H9 (cell line): Measurements from ENCODE around the gene PYGL. TPM values are rescaled to one million over a fixed set of nuclear protein-coding genes. Genes with fewer than 3 reads are reported as not detected.

Experiments
- DNase-seq: peaks from one replicate; pipeline ENCODE4 v3.0.0-alpha.2; 2017
- H2AFZ ChIP-seq: one replicate; pipeline ENCODE4 v1.6.1; 2013; ENCODE audit warnings: mild to moderate bottlenecking, low read length, control low read depth, moderate library complexity
- H2AK5ac ChIP-seq: 2 replicates; pipeline ENCODE4 v1.6.1; 2013; ENCODE audit warnings: low read length, control low read depth, mixed read lengths; ENCODE audit not compliant: insufficient read length
- H2BK120ac ChIP-seq: one replicate; pipeline ENCODE4 v1.6.1; 2013; ENCODE audit warnings: low read depth, mild to moderate bottlenecking, low read length, control low read depth, inconsistent platforms; ENCODE audit not compliant: poor library complexity, severe bottlenecking
- H2BK12ac ChIP-seq: 2 replicates; pipeline ENCODE4 v1.6.1; 2013; ENCODE audit warnings: low read length, control low read depth, mixed read lengths, low read depth; ENCODE audit not compliant: insufficient read length
- H2BK15ac ChIP-seq: 2 replicates; pipeline ENCODE4 v1.6.1; 2013; ENCODE audit warnings: low read depth, low read length, control low read depth
- H2BK20ac ChIP-seq: one replicate; pipeline ENCODE4 v1.6.1; 2013; ENCODE audit warnings: low read depth, mild to moderate bottlenecking, low read length, control low read depth, inconsistent platforms; ENCODE audit not compliant: poor library complexity, severe bottlenecking
- H2BK5ac ChIP-seq: 2 replicates; pipeline ENCODE4 v1.6.1; 2013; ENCODE audit warnings: low read length, control low read depth, mixed read lengths; ENCODE audit not compliant: insufficient read length
- H3K14ac ChIP-seq: 2 replicates; pipeline ENCODE4 v1.6.1; 2013; ENCODE audit warnings: low read length, control low read depth; ENCODE audit not compliant: insufficient read depth
- H3K18ac ChIP-seq: 2 replicates; pipeline ENCODE4 v1.6.1; 2013; ENCODE audit warnings: low read depth, mild to moderate bottlenecking, mixed read lengths, low read length, control low read depth; ENCODE audit not compliant: insufficient read length
- H3K23ac ChIP-seq: 2 replicates; pipeline ENCODE4 v1.6.1; 2013; ENCODE audit warnings: low read length, control low read depth, mixed read lengths, low read depth; ENCODE audit not compliant: insufficient read length
- H3K23me2 ChIP-seq: 2 replicates; pipeline ENCODE4 v1.6.1; 2013; ENCODE audit warnings: low read depth, mild to moderate bottlenecking, mixed read lengths, low read length, control low read depth; ENCODE audit not compliant: insufficient read length, poor library complexity, severe bottlenecking
- H3K27ac ChIP-seq: 2 replicates; pipeline ENCODE4 v1.5.1; 2013; ENCODE audit warnings: low read length, control low read depth, mixed read lengths, low read depth; ENCODE audit not compliant: insufficient read length
- H3K27me3 ChIP-seq: 2 replicates; pipeline ENCODE4 v1.6.1; 2013; ENCODE audit warnings: low read length, control low read depth, inconsistent platforms; ENCODE audit not compliant: insufficient read depth
- H3K4ac ChIP-seq: 2 replicates; pipeline ENCODE4 v1.6.1; 2013; ENCODE audit warnings: low read depth, mild to moderate bottlenecking, control low read depth, inconsistent platforms, low read length, moderate library complexity
- H3K4me1 ChIP-seq: 2 replicates; pipeline ENCODE4 v1.6.1; 2013; ENCODE audit warnings: low read length, control low read depth, inconsistent platforms; ENCODE audit not compliant: insufficient read depth
- H3K4me2 ChIP-seq: 2 replicates; pipeline ENCODE4 v1.6.1; 2013; ENCODE audit warnings: low read length, control low read depth, mixed read lengths; ENCODE audit not compliant: insufficient read length, insufficient read depth
- H3K56ac ChIP-seq: 2 replicates; pipeline ENCODE4 v1.6.1; 2013; ENCODE audit warnings: low read depth, mild to moderate bottlenecking, mixed read lengths, low read length, control low read depth; ENCODE audit not compliant: insufficient read length
- H3K79me1 ChIP-seq: 2 replicates; pipeline ENCODE4 v1.6.1; 2013; ENCODE audit warnings: low read depth, mild to moderate bottlenecking, moderate library complexity, low read length, control low read depth, inconsistent platforms; ENCODE audit not compliant: insufficient read depth, poor library complexity, severe bottlenecking
- H3K79me2 ChIP-seq: 2 replicates; pipeline ENCODE4 v1.6.1; 2013; ENCODE audit warnings: low read length, control low read depth, inconsistent platforms; ENCODE audit not compliant: insufficient read depth
- H3K9ac ChIP-seq: 2 replicates; pipeline ENCODE4 v1.6.1; 2013; ENCODE audit warnings: low read length, control low read depth, mixed read lengths; ENCODE audit not compliant: insufficient read length; ENCODE audit errors: extremely low read depth
- H3K9me3 ChIP-seq: one replicate; pipeline ENCODE4 v1.6.1; 2013; ENCODE audit warnings: low read depth, low read length, inconsistent platforms; ENCODE audit not compliant: control insufficient read depth
- H3T11ph ChIP-seq: one replicate; pipeline ENCODE4 v1.6.1; 2013; ENCODE audit warnings: mild to moderate bottlenecking, low read length, control low read depth, inconsistent platforms
- H4K20me1 ChIP-seq: one replicate; pipeline ENCODE4 v1.6.1; 2013; ENCODE audit not compliant: control insufficient read depth, insufficient read length, insufficient read depth
- H4K5ac ChIP-seq: 2 replicates; pipeline ENCODE4 v1.6.1; 2013; ENCODE audit warnings: low read depth, mild to moderate bottlenecking, mixed read lengths, low read length, control low read depth; ENCODE audit not compliant: insufficient read length
- H4K8ac ChIP-seq: replicated peaks from 2 replicates; pipeline ENCODE4 v1.6.1; 2013; ENCODE audit warnings: low read length, control low read depth, mixed read lengths, low read depth; ENCODE audit not compliant: insufficient read length
- H4K91ac ChIP-seq: 2 replicates; pipeline ENCODE4 v1.6.1; 2013; ENCODE audit warnings: low read depth, mild to moderate bottlenecking, moderate library complexity, mixed read lengths, low read length, control low read depth; ENCODE audit not compliant: insufficient read length
- H3K27ac Mint-ChIP-seq, 3 experiments: 2 replicates in 2 of 3; 3 replicates in 1 of 3; pipeline ENCODE4 v1.8.0; 2020 to 2021; ENCODE audit warnings: mixed read lengths in 3 of 3, mild to moderate bottlenecking in 1 of 3, moderate library complexity in 1 of 3
- H3K27me3 Mint-ChIP-seq: 2 replicates; pipeline ENCODE4 v1.8.0; 2021; ENCODE audit warnings: low read depth, mild to moderate bottlenecking, moderate library complexity, mixed read lengths
- H3K36me3 Mint-ChIP-seq, 3 experiments: 2 replicates in 2 of 3; 3 replicates in 1 of 3; pipeline ENCODE4 v1.8.0; 2020 to 2021; ENCODE audit warnings: low read depth in 3 of 3, mixed read lengths in 3 of 3; ENCODE audit not compliant: insufficient read depth in 1 of 3
- H3K4me1 Mint-ChIP-seq, 2 experiments: 2 replicates each; pipeline ENCODE4 v1.8.0; 2020; ENCODE audit warnings: mixed read lengths in 2 of 2
- H3K4me3 Mint-ChIP-seq, 2 experiments: 2 replicates in 1 of 2; 3 replicates in 1 of 2; pipeline ENCODE4 v1.8.0; 2020 to 2021; ENCODE audit warnings: mild to moderate bottlenecking in 2 of 2, mixed read lengths in 2 of 2, moderate library complexity in 1 of 2
- H3K9me3 Mint-ChIP-seq, 2 experiments: 2 replicates in 1 of 2; 3 replicates in 1 of 2; pipeline ENCODE4 v1.8.0; 2020; ENCODE audit warnings: mild to moderate bottlenecking in 2 of 2, mixed read lengths in 2 of 2, moderate library complexity in 1 of 2
- WGBS: extraction: QIAGEN DNeasy Blood & Tissue Kit; methylation state at CpG from one replicate; pipeline ENCODE4 v1.1.7; 2013; ENCODE audit warnings: missing lambda C conversion rate, low lambda C conversion rate, mixed read lengths; ENCODE audit not compliant: insufficient read length; ENCODE audit errors: extremely low coverage; 5-methylcytosine and 5-hydroxymethylcytosine counted together
- total RNA-seq: library from RNA; stranded (reverse); gene quantifications from 2 replicates; pipeline ENCODE4 v1.2.1, GENCODE V29; 2021
- TF ChIP-seq, protein P1 (sequence below): fragments of 200-600 bp; sonication (generic); conservative IDR thresholded peaks from 3 replicates; pipeline ENCODE4 v1.8.0; 2021; ENCODE audit warnings: antibody characterized with exemption, mild to moderate bottlenecking

Gene PYGL
- total RNA-seq, 1 experiment from 2014 or later = 53.8 TPM

- TF ChIP-seq, protein P1, sequence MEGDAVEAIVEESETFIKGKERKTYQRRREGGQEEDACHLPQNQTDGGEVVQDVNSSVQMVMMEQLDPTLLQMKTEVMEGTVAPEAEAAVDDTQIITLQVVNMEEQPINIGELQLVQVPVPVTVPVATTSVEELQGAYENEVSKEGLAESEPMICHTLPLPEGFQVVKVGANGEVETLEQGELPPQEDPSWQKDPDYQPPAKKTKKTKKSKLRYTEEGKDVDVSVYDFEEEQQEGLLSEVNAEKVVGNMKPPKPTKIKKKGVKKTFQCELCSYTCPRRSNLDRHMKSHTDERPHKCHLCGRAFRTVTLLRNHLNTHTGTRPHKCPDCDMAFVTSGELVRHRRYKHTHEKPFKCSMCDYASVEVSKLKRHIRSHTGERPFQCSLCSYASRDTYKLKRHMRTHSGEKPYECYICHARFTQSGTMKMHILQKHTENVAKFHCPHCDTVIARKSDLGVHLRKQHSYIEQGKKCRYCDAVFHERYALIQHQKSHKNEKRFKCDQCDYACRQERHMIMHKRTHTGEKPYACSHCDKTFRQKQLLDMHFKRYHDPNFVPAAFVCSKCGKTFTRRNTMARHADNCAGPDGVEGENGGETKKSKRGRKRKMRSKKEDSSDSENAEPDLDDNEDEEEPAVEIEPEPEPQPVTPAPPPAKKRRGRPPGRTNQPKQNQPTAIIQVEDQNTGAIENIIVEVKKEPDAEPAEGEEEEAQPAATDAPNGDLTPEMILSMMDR = no peak
- Histone ChIP-seq H3K4ac (no peak overlapping the region), H3K27ac (no peak overlapping the region)
These were observed 34.2 kb upstream of the PYGL start for GRCh38 chr14:50978529-50978871.

More at GRCh38 chr14:50978529-50978871, 34.2 kb upstream of the PYGL start:
- no peaks in the 10 kb centered on the region; the same call in 1 of the 2 replicates for H3K27me3 ChIP-seq
- H2BK15ac ChIP-seq = no peak overlapping the region
- H3K56ac ChIP-seq = no peak overlapping the region
- Mint-ChIP-seq H3K27me3 (peaks cover 3% of the 10 kb centered on the region), H3K27ac (peak overlapping the region in 1 of 3 experiments; percentile 3; a peak in 1 of 7 replicates), H3K4me1 (peaks cover 4 to 9% of the 10 kb centered on the region in 2 experiments), H3K9me3 (no peaks in the 10 kb centered on the region), H3K4me3 (no peak overlapping the region; a peak in 1 of 5 replicates), H3K36me3 (no peaks in the 10 kb centered on the region)
- H4K5ac ChIP-seq = no peak overlapping the region
- no peak overlapping the region for H3T11ph ChIP-seq
- H3K23ac ChIP-seq = no peak overlapping the region
- H3K79me2 ChIP-seq = no peaks in the 10 kb centered on the region
- no peak overlapping the region for H4K91ac ChIP-seq
- no peak overlapping the region for H2AFZ ChIP-seq
- no peaks in the 10 kb centered on the region for H4K20me1 ChIP-seq
- no CpG with 5 or more reads among the region's 3 CpGs for WGBS
- H3K9me3 ChIP-seq = no peaks in the 10 kb centered on the region
- H3K9ac ChIP-seq = no peak overlapping the region
- H3K4me1 ChIP-seq = no peaks in the 10 kb centered on the region; the same call in 1 of the 2 replicates
- H2BK12ac ChIP-seq = no peak overlapping the region
- no peak overlapping the region for H2AK5ac ChIP-seq
- H3K23me2 ChIP-seq = no peaks in the 10 kb centered on the region
- H4K8ac ChIP-seq = no peak overlapping the region
- H2BK5ac ChIP-seq = no peak overlapping the region
- H3K14ac ChIP-seq = no peak overlapping the region
- no peak overlapping the region for H2BK20ac ChIP-seq
- H3K18ac ChIP-seq = no peak overlapping the region
- DNase-seq = no peak
- no peak overlapping the region for H3K4me2 ChIP-seq
- no peak overlapping the region for H2BK120ac ChIP-seq
- H3K79me1 ChIP-seq = no peaks in the 10 kb centered on the region
